ENCODE results near the gene MAP4K2. TPM values are rescaled to one million over a fixed set of nuclear protein-coding genes. Genes with fewer than 3 reads are reported as not detected.

The MAP4K2 gene
- total RNA-seq, 2 experiments from 2014 or later, result 83.3 to 85.8 TPM

- no peak for DNase-seq
- Mint-ChIP-seq H3K36me3 (no peaks in the 10 kb centered on the region), H3K4me3 (no peak overlapping the region), H3K9me3 (no peaks in the 10 kb centered on the region), H3K4me1 (ENCODE audit: low read depth) (no peaks in the 10 kb centered on the region), H3K27ac (no peak overlapping the region), H3K27me3 (no peaks in the 10 kb centered on the region)
- POLR2A ChIA-PET, result interaction anchor here (0.6 kb wide), 1 partner anchor 45 kb away, joined by 3 read pairs; no protein-coding TSS in a partner anchor
- CTCF ChIA-PET, result interaction anchor here (1.1 to 1.2 kb wide), 3 partner anchors 8 to 57 kb away, joined by 3 to 5 read pairs (median 5); partner anchors contain the start of gene CDC42BPG
- intact Hi-C loops (cut with micrococcal nuclease), result no loop called here
Measured at GRCh38 chr11:64836448-64837072, 33.5 kb upstream of the MAP4K2 start.

- ChIA-PET POLR2A (interaction anchor here (0.6 kb wide), 3 partner anchors 16 to 248 kb away, joined by 3 read pairs; no protein-coding TSS in a partner anchor), CTCF (interaction anchor here (1.1 to 1.2 kb wide), 3 partner anchors 9 to 58 kb away, joined by 3 to 5 read pairs (median 5); partner anchors contain the start of gene CDC42BPG)
- intact Hi-C loops (cut with micrococcal nuclease), result no loop called here
- H3K27me3 Mint-ChIP-seq, result no peaks in the 10 kb centered on the region
- H3K4me1 Mint-ChIP-seq (ENCODE audit: low read depth), result no peaks in the 10 kb centered on the region
- H3K9me3 Mint-ChIP-seq, result no peaks in the 10 kb centered on the region
- no peaks in the 10 kb centered on the region for H3K36me3 Mint-ChIP-seq
- H3K27ac Mint-ChIP-seq, result no peak overlapping the region
- H3K4me3 Mint-ChIP-seq, result no peak overlapping the region
- no peak for DNase-seq
Measured at GRCh38 chr11:64835616-64836447, 32.8 kb upstream of the MAP4K2 start.

GRCh38 chr11:64834723-64835615 is 32.0 kb upstream of the MAP4K2 start:
- DNase-seq, result no peak
- H3K27ac Mint-ChIP-seq, result no peak overlapping the region
- no peaks in the 10 kb centered on the region for H3K9me3 Mint-ChIP-seq
- H3K27me3 Mint-ChIP-seq, result no peaks in the 10 kb centered on the region
- H3K4me1 Mint-ChIP-seq (ENCODE audit: low read depth), result no peaks in the 10 kb centered on the region
- ChIA-PET POLR2A (interaction anchor here (0.6 kb wide), 2 partner anchors 15 to 249 kb away, joined by 3 read pairs; no protein-coding TSS in a partner anchor), CTCF (interaction anchor here (1.2 kb wide), 1 partner anchor 9 kb away, joined by 4 read pairs; the partner anchor contains the start of gene CDC42BPG)
- intact Hi-C loops (cut with micrococcal nuclease), result no loop called here
- H3K36me3 Mint-ChIP-seq, result no peaks in the 10 kb centered on the region
- no peak overlapping the region for H3K4me3 Mint-ChIP-seq

GRCh38 chr11:64834031-64834722 is 31.2 kb upstream of the MAP4K2 start:
- no peaks in the 10 kb centered on the region for H3K9me3 Mint-ChIP-seq
- no peak for DNase-seq
- intact Hi-C loops (cut with micrococcal nuclease), result no loop called here
- POLR2A ChIA-PET, result interaction anchor here (0.5 kb wide), 1 partner anchor 15 kb away, joined by 4 read pairs; no protein-coding TSS in a partner anchor
- CTCF ChIA-PET, result interaction anchor here (1.2 kb wide), 1 partner anchor 10 kb away, joined by 4 read pairs; the partner anchor contains the start of gene CDC42BPG
- no peaks in the 10 kb centered on the region for H3K36me3 Mint-ChIP-seq
- H3K4me1 Mint-ChIP-seq (ENCODE audit: low read depth), result no peaks in the 10 kb centered on the region
- H3K27ac Mint-ChIP-seq, result no peak overlapping the region
- H3K4me3 Mint-ChIP-seq, result no peak overlapping the region
- no peaks in the 10 kb centered on the region for H3K27me3 Mint-ChIP-seq

GRCh38 chr11:64833509-64833908 is 30.5 kb upstream of the MAP4K2 start:
- no peak for DNase-seq
- ChIA-PET CTCF (no interaction called here), POLR2A (interaction anchor here (0.5 kb wide), 1 partner anchor 14 kb away, joined by 4 read pairs; no protein-coding TSS in a partner anchor)
- no peaks in the 10 kb centered on the region for H3K27me3 Mint-ChIP-seq
- no peaks in the 10 kb centered on the region for H3K9me3 Mint-ChIP-seq
- intact Hi-C loops (cut with micrococcal nuclease), result no loop called here
- H3K36me3 Mint-ChIP-seq, result no peaks in the 10 kb centered on the region
- no peaks in the 10 kb centered on the region for H3K4me1 Mint-ChIP-seq (ENCODE audit: low read depth)
- H3K27ac Mint-ChIP-seq, result no peak overlapping the region
- no peak overlapping the region for H3K4me3 Mint-ChIP-seq

- Mint-ChIP-seq H3K27me3 (no peaks in the 10 kb centered on the region), H3K36me3 (no peaks in the 10 kb centered on the region), H3K27ac (no peak overlapping the region), H3K4me3 (no peak overlapping the region), H3K4me1 (ENCODE audit: low read depth) (no peaks in the 10 kb centered on the region), H3K9me3 (no peaks in the 10 kb centered on the region)
- CTCF ChIA-PET, result no interaction called here
- POLR2A ChIA-PET, result no interaction called here
- DNase-seq, result no peak
- intact Hi-C loops (cut with micrococcal nuclease), result no loop called here
Measured at GRCh38 chr11:64833198-64833502, 30.1 kb upstream of the MAP4K2 start.

GRCh38 chr11:64832467-64833197 is 29.6 kb upstream of the MAP4K2 start:
- H3K4me1 Mint-ChIP-seq (ENCODE audit: low read depth), result no peaks in the 10 kb centered on the region
- DNase-seq, result no peak
- H3K27ac Mint-ChIP-seq, result no peak overlapping the region
- H3K9me3 Mint-ChIP-seq, result no peaks in the 10 kb centered on the region
- H3K36me3 Mint-ChIP-seq, result no peaks in the 10 kb centered on the region
- no peak overlapping the region for H3K4me3 Mint-ChIP-seq
- CTCF ChIA-PET, result no interaction called here
- POLR2A ChIA-PET, result no interaction called here
- intact Hi-C loops (cut with micrococcal nuclease), result no loop called here
- no peaks in the 10 kb centered on the region for H3K27me3 Mint-ChIP-seq

- Mint-ChIP-seq H3K9me3 (no peaks in the 10 kb centered on the region), H3K36me3 (no peaks in the 10 kb centered on the region), H3K27ac (no peak overlapping the region), H3K4me3 (no peak overlapping the region), H3K4me1 (ENCODE audit: low read depth) (no peaks in the 10 kb centered on the region), H3K27me3 (no peaks in the 10 kb centered on the region)
- intact Hi-C loops (cut with micrococcal nuclease), result no loop called here
- no peak for DNase-seq
- ChIA-PET CTCF (no interaction called here), POLR2A (no interaction called here)
Measured at GRCh38 chr11:64831411-64831891, 28.4 kb upstream of the MAP4K2 start.

GRCh38 chr11:64829536-64830251 is 26.7 kb upstream of the MAP4K2 start:
- no peak for DNase-seq
- H3K36me3 Mint-ChIP-seq, result no peaks in the 10 kb centered on the region
- H3K27ac Mint-ChIP-seq, result no peak overlapping the region
- intact Hi-C loops (cut with micrococcal nuclease), result no loop called here
- H3K9me3 Mint-ChIP-seq, result no peaks in the 10 kb centered on the region
- no peaks in the 10 kb centered on the region for H3K27me3 Mint-ChIP-seq
- POLR2A ChIA-PET, result no interaction called here
- H3K4me1 Mint-ChIP-seq (ENCODE audit: low read depth), result no peaks in the 10 kb centered on the region
- CTCF ChIA-PET, result no interaction called here
- no peak overlapping the region for H3K4me3 Mint-ChIP-seq

GRCh38 chr11:64827451-64827839 is 24.4 kb upstream of the MAP4K2 start:
- Mint-ChIP-seq H3K36me3 (no peaks in the 10 kb centered on the region), H3K4me1 (ENCODE audit: low read depth) (no peaks in the 10 kb centered on the region), H3K4me3 (no peak overlapping the region), H3K27ac (no peak overlapping the region), H3K9me3 (no peaks in the 10 kb centered on the region), H3K27me3 (no peaks in the 10 kb centered on the region)
- CTCF ChIA-PET, result no interaction called here
- POLR2A ChIA-PET, result no interaction called here
- intact Hi-C loops (cut with micrococcal nuclease), result no loop called here
- no peak for DNase-seq

Data from activated CD4-positive, alpha-beta memory T cell treated with anti-CD3 and anti-CD28 coated beads for 36 hours (primary cell).